Astrocyte (in vitro differentiated cells and primary cell): ENCODE data around the gene SLC38A8. TPM values are rescaled to one million over a fixed set of nuclear protein-coding genes. Genes with fewer than 3 reads are reported as not detected.

Source experiments
- DNase-seq: peaks from one replicate; pipeline ENCODE4 v3.0.0-alpha.2; 2010; ENCODE audit warnings: low read depth
- FAIRE-seq: peaks from 2 replicates; lab custom pipeline; 2011; peaks lifted over from hg19 to GRCh38; lab: Jason Lieb, UNC
- H2AFZ ChIP-seq: 2 replicates; pipeline ENCODE4 v1.6.0; 2012; ENCODE audit warnings: low read depth, low read length, inconsistent platforms
- H3K27ac ChIP-seq: 2 replicates; pipeline ENCODE4 v1.5.1; 2011; ENCODE audit warnings: low read depth, low read length, inconsistent platforms
- H3K27me3 ChIP-seq: 2 replicates; pipeline ENCODE4 v1.6.0; 2011; ENCODE audit warnings: low read length, inconsistent platforms; ENCODE audit not compliant: insufficient read depth
- H3K36me3 ChIP-seq: 2 replicates; pipeline ENCODE4 v1.5.1; 2011; ENCODE audit warnings: low read length, inconsistent platforms; ENCODE audit not compliant: insufficient read depth
- H3K4me1 ChIP-seq: 2 replicates; pipeline ENCODE4 v1.5.1; 2011; ENCODE audit warnings: low read length, inconsistent platforms; ENCODE audit not compliant: insufficient read depth
- H3K4me2 ChIP-seq: 2 replicates; pipeline ENCODE4 v1.6.0; 2012; ENCODE audit warnings: low read length, inconsistent platforms
- H3K4me3 ChIP-seq: 2 replicates; pipeline ENCODE4 v1.5.1; 2011; ENCODE audit warnings: low read depth, mild to moderate bottlenecking, low read length, inconsistent platforms; ENCODE audit not compliant: insufficient read depth
- H3K79me2 ChIP-seq: 2 replicates; pipeline ENCODE4 v1.6.0; 2012; ENCODE audit warnings: mild to moderate bottlenecking, low read length, inconsistent platforms; ENCODE audit not compliant: insufficient read depth
- H3K9ac ChIP-seq: 2 replicates; pipeline ENCODE4 v1.6.0; 2012; ENCODE audit warnings: mild to moderate bottlenecking, low read length, inconsistent platforms
- H3K9me3 ChIP-seq: 2 replicates; pipeline ENCODE4 v1.5.1; 2012; ENCODE audit warnings: low read depth, mild to moderate bottlenecking, low read length, inconsistent platforms; ENCODE audit not compliant: insufficient read depth
- H4K20me1 ChIP-seq: 2 replicates; pipeline ENCODE4 v1.6.0; 2012; ENCODE audit warnings: low read length, inconsistent platforms; ENCODE audit not compliant: insufficient read depth
- H3K27ac Mint-ChIP-seq: one replicate; pipeline ENCODE4 v1.8.0; 2021; ENCODE audit warnings: mild to moderate bottlenecking, mixed read lengths; ENCODE audit not compliant: unreplicated experiment
- H3K27me3 Mint-ChIP-seq: one replicate; pipeline ENCODE4 v1.8.0; 2021; ENCODE audit warnings: low read depth, mixed read lengths; ENCODE audit not compliant: unreplicated experiment
- H3K36me3 Mint-ChIP-seq: one replicate; pipeline ENCODE4 v1.8.0; 2021; ENCODE audit warnings: low read depth, mixed read lengths; ENCODE audit not compliant: unreplicated experiment
- H3K4me1 Mint-ChIP-seq: one replicate; pipeline ENCODE4 v1.8.0; 2021; ENCODE audit warnings: low read depth, mixed read lengths; ENCODE audit not compliant: unreplicated experiment
- H3K4me3 Mint-ChIP-seq: one replicate; pipeline ENCODE4 v1.8.0; 2021; ENCODE audit warnings: mild to moderate bottlenecking, moderate library complexity, mixed read lengths; ENCODE audit not compliant: unreplicated experiment
- H3K9me3 Mint-ChIP-seq: one replicate; pipeline ENCODE4 v1.8.0; 2021; ENCODE audit warnings: mild to moderate bottlenecking, mixed read lengths; ENCODE audit not compliant: unreplicated experiment
- EZH2 ChIP-seq: IDR thresholded peaks from 2 replicates; pipeline ENCODE4 v1.6.1; 2012; ENCODE audit warnings: mild to moderate bottlenecking, low read length, inconsistent platforms; ENCODE audit not compliant: insufficient read depth
- total RNA-seq: library from RNA; stranded (reverse); gene quantifications from 2 replicates; pipeline ENCODE4 v1.2.1, GENCODE V29; 2021
- TF ChIP-seq, protein P1 (sequence below): IDR thresholded peaks from 2 replicates; pipeline ENCODE4 v1.5.1; 2011; ENCODE audit warnings: low read depth, mild to moderate bottlenecking, inconsistent platforms, low read length, moderate library complexity; ENCODE audit not compliant: insufficient read depth

Gene SLC38A8
- total RNA-seq, 1 donor from 2014 or later, result not detected

DNA sequence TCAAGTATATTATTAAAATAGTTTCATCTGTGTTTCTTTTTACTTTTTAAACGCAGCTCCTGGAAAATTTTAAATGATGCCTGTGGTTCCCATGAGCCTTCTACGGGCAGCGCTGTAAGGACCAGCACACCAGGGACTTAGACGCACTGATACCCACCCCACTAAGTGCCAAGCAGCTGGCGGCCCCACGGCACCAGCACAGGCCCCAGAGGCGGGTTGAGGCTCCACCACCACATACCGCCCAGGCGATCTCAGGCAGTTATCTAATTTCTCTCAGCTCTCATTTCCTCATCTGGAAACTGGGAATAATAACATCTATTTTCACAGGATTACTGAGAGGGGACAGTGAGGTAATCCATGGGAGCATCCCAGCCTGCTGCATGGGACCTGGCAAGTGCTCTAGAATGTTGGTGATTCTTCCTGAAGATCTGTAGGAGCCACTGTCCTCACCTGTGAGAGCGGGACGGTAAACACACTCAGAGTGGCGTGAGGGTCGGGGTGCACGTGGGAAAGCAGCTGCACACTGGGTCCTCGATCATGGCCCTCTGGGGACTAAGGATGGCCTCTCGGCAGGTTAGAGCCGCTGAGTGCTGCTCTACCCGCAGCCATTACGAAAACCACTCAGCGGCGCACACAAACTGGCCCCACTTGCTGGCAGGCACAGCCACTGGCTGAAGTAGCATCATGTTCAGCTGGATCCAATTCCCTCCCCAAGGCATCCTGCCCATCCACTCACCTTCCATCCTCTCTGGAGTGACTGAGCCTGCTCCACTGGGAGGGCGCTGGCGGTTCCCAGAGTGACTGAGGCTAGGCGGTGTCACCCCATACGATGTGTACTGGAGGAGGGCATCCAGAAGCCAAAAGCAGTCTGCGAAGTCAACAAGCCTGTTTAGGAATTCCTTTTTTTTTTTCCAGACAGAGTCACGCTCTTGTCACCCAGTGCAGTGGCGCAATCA, 17.6 kb upstream of the SLC38A8 start:
- DNase-seq (no peak), FAIRE-seq (no peak)
- Mint-ChIP-seq H3K9me3 (no peaks in the 10 kb centered on the region), H3K27me3 (no peaks in the 10 kb centered on the region), H3K36me3 (peaks cover 27% of the 10 kb centered on the region), H3K27ac (no peak overlapping the region), H3K4me3 (no peak overlapping the region), H3K4me1 (no peaks in the 10 kb centered on the region)
- no peak overlapping the region for H3K27ac ChIP-seq
- no peaks in the 10 kb centered on the region for H3K27me3 ChIP-seq
- H3K4me1 ChIP-seq, result no peaks in the 10 kb centered on the region
- peaks cover 7% of the 10 kb centered on the region for H4K20me1 ChIP-seq
- TF ChIP-seq EZH2, result no peak
- TF ChIP-seq, protein P1, sequence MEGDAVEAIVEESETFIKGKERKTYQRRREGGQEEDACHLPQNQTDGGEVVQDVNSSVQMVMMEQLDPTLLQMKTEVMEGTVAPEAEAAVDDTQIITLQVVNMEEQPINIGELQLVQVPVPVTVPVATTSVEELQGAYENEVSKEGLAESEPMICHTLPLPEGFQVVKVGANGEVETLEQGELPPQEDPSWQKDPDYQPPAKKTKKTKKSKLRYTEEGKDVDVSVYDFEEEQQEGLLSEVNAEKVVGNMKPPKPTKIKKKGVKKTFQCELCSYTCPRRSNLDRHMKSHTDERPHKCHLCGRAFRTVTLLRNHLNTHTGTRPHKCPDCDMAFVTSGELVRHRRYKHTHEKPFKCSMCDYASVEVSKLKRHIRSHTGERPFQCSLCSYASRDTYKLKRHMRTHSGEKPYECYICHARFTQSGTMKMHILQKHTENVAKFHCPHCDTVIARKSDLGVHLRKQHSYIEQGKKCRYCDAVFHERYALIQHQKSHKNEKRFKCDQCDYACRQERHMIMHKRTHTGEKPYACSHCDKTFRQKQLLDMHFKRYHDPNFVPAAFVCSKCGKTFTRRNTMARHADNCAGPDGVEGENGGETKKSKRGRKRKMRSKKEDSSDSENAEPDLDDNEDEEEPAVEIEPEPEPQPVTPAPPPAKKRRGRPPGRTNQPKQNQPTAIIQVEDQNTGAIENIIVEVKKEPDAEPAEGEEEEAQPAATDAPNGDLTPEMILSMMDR, result no peak
- H3K9ac ChIP-seq, result no peak overlapping the region
- no peak overlapping the region for H3K4me3 ChIP-seq
- H3K36me3 ChIP-seq, result peaks cover 23% of the 10 kb centered on the region
- H2AFZ ChIP-seq, result no peak overlapping the region
- H3K9me3 ChIP-seq, result no peaks in the 10 kb centered on the region
- no peaks in the 10 kb centered on the region for H3K79me2 ChIP-seq
- no peak overlapping the region for H3K4me2 ChIP-seq

DNA sequence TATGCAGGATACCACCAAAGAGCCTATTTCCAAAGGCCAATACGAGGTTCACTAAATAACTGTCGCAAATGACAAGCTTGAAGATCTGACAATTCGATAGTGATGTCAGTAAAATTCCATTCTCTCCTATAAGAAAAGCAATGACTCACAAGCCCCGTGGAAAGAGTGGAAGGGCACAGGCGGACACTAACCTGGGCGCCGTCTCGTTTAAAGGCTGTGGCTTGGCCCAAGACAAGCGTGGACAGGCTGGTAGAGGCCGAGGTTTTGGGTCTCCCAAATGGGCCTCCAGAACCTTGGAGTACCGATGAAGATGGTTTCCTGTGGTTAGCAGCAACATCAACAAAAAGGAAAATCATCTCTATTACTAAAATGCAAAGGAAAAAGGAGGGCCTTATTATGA, 16.5 kb upstream of the SLC38A8 start:
- no peak for FAIRE-seq
- Mint-ChIP-seq H3K4me3 (no peak overlapping the region), H3K27me3 (no peaks in the 10 kb centered on the region), H3K36me3 (peaks cover 33% of the 10 kb centered on the region), H3K9me3 (no peaks in the 10 kb centered on the region), H3K27ac (peak overlapping the region; percentile 47), H3K4me1 (no peaks in the 10 kb centered on the region)
- Histone ChIP-seq H4K20me1 (peaks cover 8% of the 10 kb centered on the region), H3K27me3 (no peaks in the 10 kb centered on the region), H2AFZ (no peak overlapping the region), H3K36me3 (peaks cover 20% of the 10 kb centered on the region), H3K4me1 (no peaks in the 10 kb centered on the region), H3K4me3 (no peak overlapping the region), H3K9me3 (no peaks in the 10 kb centered on the region), H3K27ac (no peak overlapping the region), H3K4me2 (no peak overlapping the region), H3K79me2 (no peaks in the 10 kb centered on the region), H3K9ac (no peak overlapping the region)
- no peak for TF ChIP-seq EZH2
- TF ChIP-seq, protein P1, result no peak
- no peak for DNase-seq

DNA sequence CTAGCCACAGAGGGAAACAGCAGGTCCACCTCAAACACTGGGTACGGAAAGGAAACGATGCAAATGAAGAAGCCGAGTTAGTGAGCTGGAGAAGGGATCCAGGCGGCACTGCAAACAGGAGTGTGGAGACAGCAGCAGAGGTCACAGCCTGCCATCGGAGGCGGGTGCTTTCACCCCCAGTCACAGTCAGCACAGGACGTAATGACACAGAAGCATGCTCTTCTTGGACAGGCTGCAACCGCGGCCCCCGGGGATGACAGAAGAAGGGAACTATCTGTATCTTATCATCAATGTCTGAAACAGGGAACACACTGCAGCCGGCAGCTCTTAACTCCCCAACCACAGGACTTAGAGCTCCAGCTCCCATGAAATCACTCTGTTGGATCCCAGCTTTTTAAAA, 16.1 kb upstream of the SLC38A8 start:
- Histone ChIP-seq H3K79me2 (no peaks in the 10 kb centered on the region), H3K27me3 (no peaks in the 10 kb centered on the region), H3K9ac (no peak overlapping the region), H2AFZ (no peak overlapping the region), H3K4me1 (no peaks in the 10 kb centered on the region), H3K27ac (no peak overlapping the region), H3K4me3 (no peak overlapping the region), H3K36me3 (peaks cover 20% of the 10 kb centered on the region), H4K20me1 (peaks cover 8% of the 10 kb centered on the region), H3K4me2 (no peak overlapping the region), H3K9me3 (no peaks in the 10 kb centered on the region)
- FAIRE-seq (no peak), DNase-seq (no peak)
- H3K4me3 Mint-ChIP-seq, result no peak overlapping the region
- H3K9me3 Mint-ChIP-seq, result no peaks in the 10 kb centered on the region
- no peak for TF ChIP-seq EZH2
- TF ChIP-seq, protein P1, result no peak
- H3K4me1 Mint-ChIP-seq, result no peaks in the 10 kb centered on the region
- H3K36me3 Mint-ChIP-seq, result peaks cover 34% of the 10 kb centered on the region
- no peak overlapping the region for H3K27ac Mint-ChIP-seq
- H3K27me3 Mint-ChIP-seq, result no peaks in the 10 kb centered on the region
